ENCODE measurements around the gene TRIP10.

Gene TRIP10, protein sequence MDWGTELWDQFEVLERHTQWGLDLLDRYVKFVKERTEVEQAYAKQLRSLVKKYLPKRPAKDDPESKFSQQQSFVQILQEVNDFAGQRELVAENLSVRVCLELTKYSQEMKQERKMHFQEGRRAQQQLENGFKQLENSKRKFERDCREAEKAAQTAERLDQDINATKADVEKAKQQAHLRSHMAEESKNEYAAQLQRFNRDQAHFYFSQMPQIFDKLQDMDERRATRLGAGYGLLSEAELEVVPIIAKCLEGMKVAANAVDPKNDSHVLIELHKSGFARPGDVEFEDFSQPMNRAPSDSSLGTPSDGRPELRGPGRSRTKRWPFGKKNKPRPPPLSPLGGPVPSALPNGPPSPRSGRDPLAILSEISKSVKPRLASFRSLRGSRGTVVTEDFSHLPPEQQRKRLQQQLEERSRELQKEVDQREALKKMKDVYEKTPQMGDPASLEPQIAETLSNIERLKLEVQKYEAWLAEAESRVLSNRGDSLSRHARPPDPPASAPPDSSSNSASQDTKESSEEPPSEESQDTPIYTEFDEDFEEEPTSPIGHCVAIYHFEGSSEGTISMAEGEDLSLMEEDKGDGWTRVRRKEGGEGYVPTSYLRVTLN

DNA sequence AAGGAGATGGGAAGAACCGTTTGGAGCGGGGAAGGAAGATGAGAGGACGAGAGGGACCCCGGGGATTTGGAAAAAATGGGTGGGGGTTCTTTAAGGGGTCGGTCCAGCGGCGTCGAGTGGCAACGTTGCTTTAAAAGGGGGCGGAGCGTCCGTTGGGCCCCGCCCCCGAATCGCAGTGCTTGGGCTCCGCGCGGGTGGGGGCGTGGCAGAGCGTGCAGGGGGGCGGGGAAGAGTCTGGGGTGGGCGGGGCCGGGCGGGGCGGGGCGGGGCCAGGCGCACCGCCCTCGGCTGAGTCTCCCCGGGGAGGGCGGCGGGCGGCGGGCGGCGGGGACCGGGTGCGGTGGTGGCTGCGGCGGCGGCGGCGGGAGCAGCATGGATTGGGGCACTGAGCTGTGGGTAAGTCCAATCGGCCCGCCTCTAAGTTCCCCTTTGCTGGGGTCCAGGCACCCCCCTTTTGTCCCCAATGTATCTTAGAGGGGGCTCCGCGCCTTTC, at the start of gene TRIP10:
TRIP10 (plus strand) TSS at position 291 of the 493 bp plus-strand sequence; CDS start at position 373, 82 bp downstream.
- H3K4me3 ChIP-seq (ENCODE audit: low read length): peak within 1 kb of the TSS; percentile 93
- no peak for TF ChIP-seq ZNF274 (IDR thresholded peaks at IDR 0.05; ENCODE audit: low read depth, low read length)

DNA sequence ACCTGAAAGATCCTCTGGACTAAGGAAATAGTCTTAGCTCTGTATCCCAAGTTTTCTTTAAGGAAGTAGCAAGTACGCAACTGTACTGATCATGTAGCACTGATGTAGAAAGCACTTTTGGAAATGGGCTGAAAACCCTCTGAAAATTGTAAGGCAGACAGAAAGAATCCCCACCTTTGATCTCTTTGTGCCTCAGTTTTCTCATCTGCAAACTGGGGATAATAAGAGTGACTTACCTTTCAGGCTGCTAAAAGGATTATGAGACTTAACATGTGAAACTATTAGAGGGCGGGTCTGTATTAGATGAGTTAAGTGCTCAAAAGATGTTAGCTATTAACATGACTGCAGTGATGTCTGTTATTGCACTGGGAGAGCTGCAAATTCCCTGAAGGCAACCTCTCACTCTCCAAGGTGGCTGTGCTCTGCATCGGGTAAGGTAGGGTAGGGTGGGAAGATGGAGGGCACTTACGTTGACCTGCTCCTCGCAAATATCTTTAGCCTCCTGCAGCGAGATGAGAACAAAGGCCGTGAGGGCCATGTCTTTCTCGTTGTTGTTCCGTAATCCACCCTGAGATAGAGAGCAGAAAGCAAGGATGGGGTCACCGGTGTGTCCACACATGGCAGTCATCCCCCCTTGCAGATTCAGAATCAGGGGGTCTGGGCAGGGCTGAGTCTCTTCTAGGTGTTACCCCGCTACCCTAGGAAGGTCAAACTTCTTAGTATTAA, 49.2 kb upstream of the TRIP10 start:
- no peak for TF ChIP-seq ZNF274 (IDR thresholded peaks at IDR 0.05; ENCODE audit: low read depth, low read length)
- no peak overlapping the region for H3K4me3 ChIP-seq (ENCODE audit: low read length)

DNA sequence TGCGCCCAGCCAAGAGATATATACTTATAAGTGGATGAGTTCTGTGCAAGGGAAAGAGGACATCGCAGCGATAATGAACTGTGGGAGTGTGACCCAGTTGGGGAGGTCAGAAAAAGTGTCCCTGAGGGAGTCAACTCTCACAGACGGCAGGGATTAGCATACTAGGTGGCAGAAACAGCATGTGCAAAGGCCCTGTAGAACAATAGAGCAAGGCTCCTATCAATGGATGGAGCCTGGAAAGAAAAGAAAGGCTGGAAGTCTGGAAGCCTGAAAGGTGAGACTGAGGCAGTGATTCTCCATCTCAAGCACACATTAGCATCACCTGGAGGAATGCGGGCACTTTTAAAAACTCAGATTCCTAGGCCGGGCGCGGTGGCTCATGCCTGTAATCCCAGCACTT, 48.1 kb upstream of the TRIP10 start:
- no peak overlapping the region for H3K4me3 ChIP-seq (ENCODE audit: low read length)
- no peak for TF ChIP-seq ZNF274 (IDR thresholded peaks at IDR 0.05; ENCODE audit: low read depth, low read length)

DNA sequence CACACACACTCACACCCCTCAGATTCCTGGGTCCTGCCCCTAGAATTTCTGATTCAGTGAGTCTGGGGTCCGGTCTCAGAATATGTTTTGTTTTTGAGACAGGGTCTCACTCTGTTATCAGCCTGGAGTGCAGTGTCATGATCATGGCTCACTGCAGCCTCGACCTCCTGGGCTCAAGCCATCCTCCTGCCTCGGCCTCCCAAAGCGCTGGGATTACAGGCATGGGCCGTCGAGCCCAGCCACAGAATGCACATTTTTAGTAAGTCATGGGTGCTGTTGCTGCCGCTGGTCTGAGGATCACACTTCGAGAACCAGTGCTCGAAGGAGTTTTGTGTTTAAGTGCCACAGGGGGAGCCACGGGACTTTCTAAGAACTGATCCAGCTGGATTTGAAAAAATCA, 47.5 kb upstream of the TRIP10 start:
- TF ChIP-seq ZNF274 (IDR thresholded peaks at IDR 0.05; ENCODE audit: low read depth, low read length): no peak
- H3K4me3 ChIP-seq (ENCODE audit: low read length): no peak overlapping the region

DNA sequence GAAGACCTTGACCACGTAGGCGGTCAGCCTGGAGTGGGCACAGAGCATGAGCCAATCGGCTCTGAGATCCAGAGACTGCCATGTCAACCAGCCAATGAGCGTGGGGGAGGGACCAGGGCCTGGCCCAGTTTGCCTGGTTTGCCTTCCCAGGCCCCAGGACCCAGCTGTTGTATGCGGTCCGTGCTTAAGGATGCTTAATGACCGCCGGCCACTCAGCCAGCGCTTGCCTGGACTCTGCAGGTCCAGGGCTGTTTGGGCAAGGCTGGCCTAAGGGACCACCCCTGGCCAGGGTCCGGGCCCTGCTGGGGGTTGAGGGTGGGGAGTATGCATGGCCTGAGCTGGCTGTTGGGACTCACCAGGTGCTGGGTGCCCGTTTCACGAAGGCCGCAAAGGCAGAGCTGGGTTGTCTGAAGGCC, 46.4 kb upstream of the TRIP10 start:
- no peak for TF ChIP-seq ZNF274 (IDR thresholded peaks at IDR 0.05; ENCODE audit: low read depth, low read length)
- H3K4me3 ChIP-seq (ENCODE audit: low read length): no peak overlapping the region

DNA sequence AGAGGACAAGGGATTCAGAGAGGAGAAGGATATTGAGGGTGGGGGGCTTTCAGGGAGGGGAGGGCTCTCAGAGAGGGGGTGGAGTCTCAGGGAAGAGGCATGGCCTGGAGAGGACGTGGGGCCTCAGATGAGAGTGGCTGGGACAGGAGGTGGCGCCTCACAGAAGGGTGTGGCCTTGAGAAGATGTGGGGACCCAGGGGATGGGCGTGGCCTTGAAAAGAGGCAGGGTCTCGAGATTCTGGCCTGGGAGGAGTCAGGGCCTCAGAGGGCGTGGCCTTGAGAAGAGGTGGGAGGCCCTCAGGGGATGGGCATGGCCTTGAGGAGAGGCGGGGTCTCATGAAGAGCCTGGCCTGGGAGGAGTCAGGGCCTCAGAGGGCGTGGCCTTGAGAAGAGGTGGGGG, 45.8 kb upstream of the TRIP10 start:
- H3K4me3 ChIP-seq (ENCODE audit: low read length): no peak overlapping the region
- no peak for TF ChIP-seq ZNF274 (IDR thresholded peaks at IDR 0.05; ENCODE audit: low read depth, low read length)

DNA sequence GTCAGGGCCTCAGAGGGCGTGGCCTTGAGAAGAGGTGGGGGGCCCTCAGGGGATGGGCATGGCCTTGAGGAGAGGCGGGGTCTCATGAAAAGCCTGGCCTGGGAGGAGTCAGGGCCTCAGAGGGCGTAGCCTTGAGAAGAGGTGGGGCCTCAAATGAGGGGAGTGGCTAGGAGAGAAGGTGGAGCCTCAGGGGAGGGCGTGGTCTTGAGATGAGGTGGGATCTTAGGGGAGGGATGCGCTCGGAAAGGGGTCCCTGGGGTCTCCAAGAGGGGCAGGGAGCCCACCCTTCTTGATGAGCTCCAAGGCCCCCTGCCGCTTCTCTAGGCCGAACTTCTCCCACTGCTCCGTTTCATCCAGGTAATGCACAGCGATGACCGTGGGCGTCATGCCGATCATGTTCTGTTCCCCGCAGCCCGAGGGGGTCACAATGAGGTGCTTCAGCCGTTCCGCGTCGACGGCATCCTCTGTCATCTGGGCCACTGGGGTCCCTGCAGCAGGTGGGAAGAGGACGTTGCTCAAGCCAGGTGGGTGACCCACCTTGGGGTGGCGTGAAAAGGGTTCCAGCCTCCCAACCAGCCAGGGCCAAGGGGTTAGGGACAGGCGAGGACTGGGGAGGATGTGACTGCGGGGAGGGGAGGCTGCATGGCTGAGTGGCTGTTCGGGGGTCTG, 45.2 kb upstream of the TRIP10 start:
- TF ChIP-seq ZNF274 (IDR thresholded peaks at IDR 0.05; ENCODE audit: low read depth, low read length): no peak
- H3K4me3 ChIP-seq (ENCODE audit: low read length): no peak overlapping the region

DNA sequence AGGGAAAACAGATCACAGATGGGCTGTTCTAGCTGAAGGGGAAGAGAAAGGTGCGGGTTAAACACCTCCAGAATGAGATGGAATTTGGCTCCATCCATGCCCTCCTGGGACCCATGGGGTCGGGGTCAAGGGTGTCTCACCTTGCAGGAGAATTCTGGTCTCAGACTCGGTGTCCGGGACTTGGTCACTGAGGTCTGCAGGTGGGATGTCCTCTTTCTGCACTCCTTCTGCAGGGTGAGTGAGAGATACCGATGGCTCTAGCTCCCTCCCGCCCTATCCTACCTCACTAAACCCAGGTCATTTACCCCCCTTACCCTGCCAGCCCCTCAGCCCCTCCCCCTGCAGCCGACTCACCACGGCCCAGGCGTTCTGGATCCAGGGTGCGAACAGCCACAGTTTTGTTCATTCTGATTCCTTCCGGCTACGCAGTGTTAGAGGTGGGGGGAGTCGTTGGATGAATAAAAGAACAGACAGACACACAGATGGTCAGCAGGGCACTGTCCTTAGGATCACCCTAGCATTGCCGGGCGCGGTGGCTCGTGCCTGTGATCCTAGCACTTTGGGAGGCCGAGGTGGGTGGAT, 43.1 kb upstream of the TRIP10 start:
- no peak overlapping the region for H3K4me3 ChIP-seq (ENCODE audit: low read length)
- no peak for TF ChIP-seq ZNF274 (IDR thresholded peaks at IDR 0.05; ENCODE audit: low read depth, low read length)

DNA sequence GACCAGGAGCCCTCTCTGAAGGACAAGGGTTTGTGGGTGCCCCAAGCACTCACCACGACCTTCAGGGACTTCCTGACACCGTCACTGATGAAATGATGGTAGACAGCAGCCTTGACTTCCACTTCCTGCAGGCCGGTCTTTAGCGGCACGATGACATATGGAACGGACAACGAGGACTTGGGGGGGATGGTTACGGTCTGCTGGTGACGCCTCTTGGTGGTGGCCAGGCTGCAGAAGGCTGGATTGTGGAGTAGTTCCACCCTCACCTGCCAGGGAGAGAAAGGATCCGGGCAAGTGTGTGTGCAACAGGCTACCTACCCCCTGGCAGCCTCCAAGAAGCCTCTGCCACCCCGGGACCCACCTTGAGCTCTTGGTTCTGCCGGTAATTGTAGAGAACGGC, 42.2 kb upstream of the TRIP10 start:
- no peak for TF ChIP-seq ZNF274 (IDR thresholded peaks at IDR 0.05; ENCODE audit: low read depth, low read length)
- H3K4me3 ChIP-seq (ENCODE audit: low read length): no peak overlapping the region

DNA sequence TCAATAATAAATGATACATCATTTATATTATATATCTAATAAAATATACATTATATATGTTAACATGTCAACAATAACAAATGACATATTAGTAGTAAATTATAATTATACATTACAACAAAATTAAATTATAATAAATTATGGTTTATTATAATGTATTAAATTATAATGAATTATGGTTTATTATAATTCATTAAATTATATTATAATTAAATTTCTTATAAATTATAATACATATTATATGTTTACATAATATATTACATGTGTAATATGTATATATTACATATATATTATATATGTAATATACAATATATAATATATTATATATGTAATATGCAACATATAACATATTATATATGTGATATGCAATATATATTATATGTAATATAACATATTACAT, 39.5 kb upstream of the TRIP10 start:
- no peak for TF ChIP-seq ZNF274 (IDR thresholded peaks at IDR 0.05; ENCODE audit: low read depth, low read length)
- H3K4me3 ChIP-seq (ENCODE audit: low read length): no peak overlapping the region

DNA sequence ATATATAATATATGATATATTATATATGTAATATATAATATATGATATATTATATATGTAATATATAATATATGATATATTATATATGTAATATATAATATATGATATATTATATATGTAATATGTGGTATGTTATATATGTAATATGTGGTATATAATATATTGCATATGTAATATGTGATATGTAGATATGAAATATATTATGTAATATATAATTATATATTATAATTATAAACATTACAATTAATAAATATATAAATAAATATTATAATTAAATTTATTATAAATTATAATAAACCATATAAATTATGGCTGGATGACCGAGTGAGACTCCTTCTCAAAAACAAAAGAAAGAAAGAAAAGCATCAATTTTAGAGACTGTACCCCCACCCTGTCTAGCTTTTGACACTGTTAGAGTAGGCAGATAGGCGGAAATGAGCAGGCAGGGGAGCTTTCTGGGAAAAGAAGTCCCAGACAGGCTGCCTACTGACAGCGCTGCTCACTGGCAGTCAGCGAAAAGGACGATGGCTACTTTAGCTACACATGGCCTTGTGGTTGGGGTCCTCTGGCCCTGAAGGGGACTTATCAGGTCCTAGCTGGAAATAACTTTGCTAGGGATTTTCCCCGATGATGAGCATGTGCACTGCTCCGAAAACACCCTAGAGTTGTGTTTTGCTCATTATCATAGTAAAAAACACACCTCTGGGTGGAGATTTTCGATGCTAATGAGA, 38.7 kb upstream of the TRIP10 start:
- no peak for TF ChIP-seq ZNF274 (IDR thresholded peaks at IDR 0.05; ENCODE audit: low read depth, low read length)
- H3K4me3 ChIP-seq (ENCODE audit: low read length): no peak overlapping the region

DNA sequence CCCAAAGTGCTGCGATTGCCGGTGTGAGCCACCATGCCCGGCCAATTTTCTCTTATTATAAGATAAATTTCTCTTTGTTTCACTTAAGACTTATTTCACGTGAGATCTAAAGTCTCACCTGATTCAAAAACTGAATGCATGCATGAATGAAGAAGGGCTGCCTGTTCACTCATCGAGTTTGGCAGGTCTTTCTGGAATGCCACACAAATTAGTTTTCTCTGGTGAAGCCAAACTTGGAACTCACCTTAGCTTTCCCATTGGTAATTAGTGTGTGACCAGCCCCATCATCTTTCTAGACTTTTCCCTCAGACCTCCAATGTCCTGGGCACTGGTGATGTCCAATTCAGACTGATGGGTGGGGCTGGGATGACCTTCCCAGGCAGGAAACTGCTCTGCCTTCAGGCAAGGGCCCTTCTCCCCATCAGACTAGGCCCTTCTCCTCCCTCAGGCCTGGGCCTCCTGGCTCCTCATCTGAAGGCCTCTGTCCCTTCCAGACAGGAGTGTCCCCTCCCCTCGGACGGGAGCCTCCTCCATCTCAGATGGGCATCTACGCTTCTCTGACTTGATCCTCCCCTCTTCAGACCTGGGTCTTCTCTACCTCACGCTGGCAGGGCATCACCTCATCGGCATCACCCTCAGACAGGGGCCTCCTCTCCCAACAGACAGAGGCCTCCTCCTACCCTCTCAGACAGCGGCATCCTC, 33.4 kb upstream of the TRIP10 start:
- H3K4me3 ChIP-seq (ENCODE audit: low read length): no peak overlapping the region
- TF ChIP-seq ZNF274 (IDR thresholded peaks at IDR 0.05; ENCODE audit: low read depth, low read length): no peak

DNA sequence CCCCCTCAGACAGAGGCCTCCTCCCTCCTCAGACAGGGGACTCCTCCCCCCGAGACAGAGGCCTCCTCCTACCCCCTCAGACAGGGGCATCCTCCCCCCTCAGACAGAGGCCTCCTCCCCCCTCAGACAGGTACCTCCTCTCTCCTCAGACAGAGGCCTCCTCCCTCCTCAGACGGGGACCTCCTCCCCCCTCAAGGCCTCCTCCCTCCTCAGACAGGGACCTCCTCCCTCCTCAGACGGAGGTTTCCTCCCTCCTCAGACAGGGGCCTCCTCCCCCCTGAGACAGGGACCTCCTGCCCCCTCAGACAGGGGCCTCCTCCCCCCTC, 32.9 kb upstream of the TRIP10 start:
- TF ChIP-seq ZNF274 (IDR thresholded peaks at IDR 0.05; ENCODE audit: low read depth, low read length): no peak
- H3K4me3 ChIP-seq (ENCODE audit: low read length): no peak overlapping the region
